CD4-positive, alpha-beta T cell (primary cell): ENCODE data around the gene KDM4B. TPM values are rescaled to one million over a fixed set of nuclear protein-coding genes. Genes with fewer than 3 reads are reported as not detected.

Source experiments
- ATAC-seq: fragments of 200-7000 bp; cut with Tn5 transposase; one replicate; pipeline ENCODE4 v1.10.0; 2022; ENCODE audit warnings: mild to moderate bottlenecking; ENCODE audit not compliant: poor library complexity
- CTCF ChIA-PET: fragments of 350-600 bp; sonication (Branson Sonifier 250); formaldehyde crosslinking; loops from one replicate; lab custom pipeline; 2021; ENCODE audit warnings: antibody characterized with exemption, inconsistent platforms; lab: Charles Lee
- POLR2A ChIA-PET: fragments of 350-600 bp; sonication (Branson Sonifier 250); formaldehyde crosslinking; loops from one replicate; lab custom pipeline; 2021; ENCODE audit warnings: antibody characterized with exemption, inconsistent platforms; lab: Charles Lee
- DNase-seq, 14 experiments: peaks; one replicate each; pipeline ENCODE4 v3.0.0-alpha.2; 2013 to 2020; ENCODE audit warnings: mixed read lengths in 2 of 14
- H3K27ac ChIP-seq, 2 donors: one replicate each; pipeline versions ENCODE4 v1.5.1 to v1.7.0; 2013; ENCODE audit warnings: low read length in 2 of 2, low read depth in 1 of 2, mild to moderate bottlenecking in 1 of 2
- H3K27me3 ChIP-seq, 2 experiments: 1 replicate in 1 of 2; 2 replicates in 1 of 2; pipeline versions ENCODE4 v1.6.1 to v1.7.0; 2013; ENCODE audit warnings: low read length in 2 of 2, control low read depth in 1 of 2, mild to moderate bottlenecking in 1 of 2, moderate library complexity in 1 of 2; ENCODE audit not compliant: insufficient read depth in 2 of 2, control insufficient read depth in 1 of 2
- H3K36me3 ChIP-seq: one replicate; pipeline ENCODE4 v1.6.1; 2013; ENCODE audit warnings: low read length, control low read depth; ENCODE audit not compliant: insufficient read depth
- H3K4me1 ChIP-seq: one replicate; pipeline ENCODE4 v1.6.1; 2013; ENCODE audit warnings: low read length, control low read depth; ENCODE audit not compliant: insufficient read depth
- H3K4me3 ChIP-seq: one replicate; pipeline ENCODE4 v1.5.1; 2013; ENCODE audit warnings: mild to moderate bottlenecking, low read length, moderate library complexity
- H3K9me3 ChIP-seq, 2 experiments: 1 replicate in 1 of 2; 2 replicates in 1 of 2; pipeline versions ENCODE4 v1.6.1 to v1.7.0; 2013; ENCODE audit warnings: low read length in 2 of 2, mild to moderate bottlenecking in 2 of 2, control low read depth in 1 of 2, moderate library complexity in 1 of 2; ENCODE audit not compliant: control insufficient read depth in 1 of 2, insufficient read depth in 1 of 2
- H3K27ac Mint-ChIP-seq: one replicate; pipeline ENCODE4 v1.8.0; 2020; ENCODE audit warnings: mixed read lengths
- H3K27me3 Mint-ChIP-seq: one replicate; pipeline ENCODE4 v1.8.0; 2021; ENCODE audit warnings: mixed read lengths
- H3K36me3 Mint-ChIP-seq: one replicate; pipeline ENCODE4 v1.8.0; 2021; ENCODE audit warnings: low read depth, mixed read lengths
- H3K4me1 Mint-ChIP-seq: one replicate; pipeline ENCODE4 v1.8.0; 2021; ENCODE audit warnings: low read depth, mixed read lengths
- H3K4me3 Mint-ChIP-seq: one replicate; pipeline ENCODE4 v1.8.0; 2020; ENCODE audit warnings: mild to moderate bottlenecking, mixed read lengths
- H3K9me3 Mint-ChIP-seq: one replicate; pipeline ENCODE4 v1.8.0; 2020; ENCODE audit warnings: mixed read lengths
- CTCF ChIP-seq: fragments of 200-600 bp; IDR thresholded peaks from one replicate; pipeline ENCODE4 v1.8.0; 2022; ENCODE audit warnings: antibody characterized with exemption, mild to moderate bottlenecking
- intact Hi-C, 2 experiments: fragments of 100-400 bp; cut with DNase I in 1 of 2; cut with micrococcal nuclease in 1 of 2; formaldehyde crosslinking; loops; one replicate each; pipeline versions ENCODE4 v1.15.1 to v1.9.0; 2023 to 2025; cut with DNase I, micrococcal nuclease
- total RNA-seq, 174 experiments: library from RNA in 2 of 174; stranded (reverse) in 2 of 174; gene quantifications; one replicate each; pipeline ENCODE4 v1.2.3 and lab custom pipeline; 2021 to 2026

The KDM4B gene
- total RNA-seq, 2 experiments from 2014 or later: 41.8 to 42.5 TPM

DNA sequence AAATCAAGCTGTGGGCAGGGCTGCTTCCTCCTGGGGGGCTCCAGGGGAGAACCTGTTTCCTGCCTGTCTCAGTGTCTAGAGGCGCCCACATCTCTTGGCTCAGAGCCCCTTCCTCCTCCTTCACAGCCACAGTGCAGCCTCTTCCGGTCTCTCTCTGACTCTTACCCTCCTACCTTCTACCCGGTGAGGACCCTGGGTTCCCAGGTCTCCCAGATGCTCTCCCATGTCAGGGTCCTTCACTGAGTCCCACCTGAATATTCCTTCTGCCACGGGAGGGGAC lies 153.1 kb downstream of the KDM4B start:
- CTCF ChIA-PET: no interaction called here
- Histone ChIP-seq H3K4me1 (peaks cover 7% of the 10 kb centered on the region), H3K36me3 (peaks cover 19% of the 10 kb centered on the region), H3K27ac (no peak overlapping the region), H3K9me3 (no peaks in the 10 kb centered on the region), H3K4me3 (no peak overlapping the region), H3K27me3 (no peaks in the 10 kb centered on the region)
- DNase-seq: no peak
- Mint-ChIP-seq H3K27me3 (no peaks in the 10 kb centered on the region), H3K4me1 (peaks cover 10% of the 10 kb centered on the region), H3K36me3 (peaks cover 27% of the 10 kb centered on the region), H3K4me3 (no peak overlapping the region), H3K9me3 (no peaks in the 10 kb centered on the region), H3K27ac (no peak overlapping the region)
- no peak for TF ChIP-seq CTCF
- ATAC-seq: no peak
- POLR2A ChIA-PET: no interaction called here
- intact Hi-C loops: no loop called here

GRCh38 chr19:5122671-5123409 lies 153.9 kb downstream of the KDM4B start:
- H3K27me3 Mint-ChIP-seq: no peaks in the 10 kb centered on the region
- H3K27ac ChIP-seq: no peak overlapping the region

GRCh38 chr19:5123646-5124045 lies 154.7 kb downstream of the KDM4B start:
- Mint-ChIP-seq H3K36me3 (peaks cover 27% of the 10 kb centered on the region), H3K4me1 (peaks cover 10% of the 10 kb centered on the region), H3K27me3 (no peaks in the 10 kb centered on the region), H3K9me3 (no peaks in the 10 kb centered on the region), H3K27ac (peak overlapping the region; percentile 51), H3K4me3 (no peak overlapping the region)
- peaks cover 19% of the 10 kb centered on the region for H3K36me3 ChIP-seq
- H3K9me3 ChIP-seq: no peaks in the 10 kb centered on the region
- H3K27me3 ChIP-seq: no peaks in the 10 kb centered on the region
- ChIA-PET POLR2A (no interaction called here), CTCF (no interaction called here)
- no peak overlapping the region for H3K4me3 ChIP-seq
- DNase-seq (no peak), ATAC-seq (no peak)
- TF ChIP-seq CTCF: no peak
- peaks cover 7% of the 10 kb centered on the region for H3K4me1 ChIP-seq
- H3K27ac ChIP-seq: no peak overlapping the region
- intact Hi-C loops: no loop called here

More at GRCh38 chr19:5122671-5123409, 153.9 kb downstream of the KDM4B start:
- ATAC-seq: no peak
- no peak for TF ChIP-seq CTCF
- Mint-ChIP-seq H3K36me3 (peaks cover 27% of the 10 kb centered on the region), H3K9me3 (no peaks in the 10 kb centered on the region), H3K27ac (no peak overlapping the region), H3K4me3 (no peak overlapping the region), H3K4me1 (peaks cover 10% of the 10 kb centered on the region)
- CTCF ChIA-PET: no interaction called here
- no peak overlapping the region for H3K4me3 ChIP-seq
- intact Hi-C loops: no loop called here
- POLR2A ChIA-PET: no interaction called here
- H3K27me3 ChIP-seq: no peaks in the 10 kb centered on the region
- H3K9me3 ChIP-seq: no peaks in the 10 kb centered on the region
- H3K36me3 ChIP-seq: peaks cover 19% of the 10 kb centered on the region
- DNase-seq: no peak
- H3K4me1 ChIP-seq: peaks cover 7% of the 10 kb centered on the region
